NCI-H2171 treated with DMSO at 0.1 percent for 48 hours (cell line): ENCODE measurements around the gene SP6.

ENCODE experiments used
- DNase-seq: peaks from one replicate; lab custom pipeline; 2025; lab: John Stamatoyannopoulos, UW

SP6 gene

DNA sequence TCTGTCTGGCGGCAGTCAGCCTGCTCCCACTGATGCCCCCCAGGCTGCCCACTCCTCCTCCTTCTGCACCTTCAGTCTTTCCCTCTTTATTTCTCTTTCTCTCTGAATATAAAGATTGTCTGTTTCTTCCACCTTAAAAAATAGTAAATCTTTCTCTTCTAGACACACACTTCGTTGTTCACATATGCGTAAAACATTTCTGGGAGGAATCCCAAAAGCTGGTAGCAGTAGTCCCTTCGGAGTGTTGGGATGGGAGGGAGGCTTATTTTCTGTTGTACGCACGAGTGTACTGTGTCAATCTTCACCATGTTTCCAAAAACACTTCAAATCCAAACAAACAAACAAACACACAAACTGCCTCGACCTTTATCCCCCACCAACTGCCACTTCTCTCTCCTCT is 39.3 kb downstream of the SP6 start:
- DNase-seq: no peak

DNA sequence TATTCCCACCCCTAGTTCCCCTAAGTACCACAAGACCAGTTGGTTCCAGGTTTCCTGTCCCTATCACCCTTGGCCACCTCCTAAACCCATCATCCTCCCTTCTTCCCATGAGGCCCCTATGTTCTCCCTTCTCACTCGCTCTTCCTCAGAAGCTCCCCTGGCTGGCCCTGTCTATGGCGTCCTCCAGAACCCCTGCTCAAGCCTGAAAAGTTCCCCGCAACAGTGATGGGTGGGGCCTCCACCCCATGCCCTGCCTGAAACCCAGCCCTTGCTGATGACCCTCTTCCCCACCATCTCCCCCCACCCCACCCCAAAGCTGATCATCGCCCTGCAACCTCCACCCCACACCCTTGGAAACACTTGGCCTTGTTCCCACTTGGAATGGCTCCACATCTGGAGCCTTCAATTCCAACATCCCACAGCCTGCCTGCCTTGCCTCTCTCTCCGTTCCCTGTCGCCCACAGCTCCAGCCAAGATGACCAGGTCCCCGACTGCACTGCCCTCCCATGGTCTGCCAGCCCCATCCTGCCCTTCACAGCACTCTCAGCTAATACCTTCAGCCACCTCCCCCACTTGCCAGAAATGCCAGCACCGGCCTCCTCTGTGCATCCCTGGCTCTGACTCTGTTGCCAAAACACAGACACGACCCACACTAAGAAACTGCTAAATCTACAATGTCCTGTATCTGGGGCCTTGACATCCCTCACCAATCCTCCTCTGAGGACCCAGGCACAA is 39.9 kb downstream of the SP6 start:
- DNase-seq: no peak

DNA sequence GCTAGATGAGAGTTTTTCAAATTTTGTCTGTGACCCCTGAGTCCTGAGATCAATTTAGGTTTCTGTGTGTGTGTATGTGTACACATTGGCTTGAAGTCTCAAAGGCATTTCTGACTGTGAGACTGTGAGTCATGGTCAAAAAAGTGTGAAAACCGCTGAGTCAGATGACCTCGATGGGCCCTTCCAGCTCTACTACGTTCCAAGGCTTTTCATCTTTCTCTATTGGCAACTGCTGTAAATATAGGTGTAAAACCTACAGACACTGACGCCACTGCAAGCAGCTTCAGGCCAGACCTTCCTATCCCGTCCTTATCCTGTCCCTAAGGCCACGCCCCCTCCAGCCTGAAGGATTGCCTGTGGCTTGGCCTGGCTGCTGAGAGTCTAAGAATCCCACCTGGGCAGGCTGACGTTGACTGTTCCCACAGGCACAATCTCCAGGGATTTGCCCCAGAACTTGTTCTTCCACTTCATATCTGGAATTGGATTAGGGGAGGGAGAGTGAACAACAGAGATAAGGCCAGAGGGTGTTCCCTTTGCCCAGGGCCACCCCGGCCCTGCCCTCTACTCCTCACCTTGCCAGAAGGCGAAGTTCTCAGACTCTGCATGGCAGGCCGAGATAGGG is 40.7 kb downstream of the SP6 start:
- no peak for DNase-seq

DNA sequence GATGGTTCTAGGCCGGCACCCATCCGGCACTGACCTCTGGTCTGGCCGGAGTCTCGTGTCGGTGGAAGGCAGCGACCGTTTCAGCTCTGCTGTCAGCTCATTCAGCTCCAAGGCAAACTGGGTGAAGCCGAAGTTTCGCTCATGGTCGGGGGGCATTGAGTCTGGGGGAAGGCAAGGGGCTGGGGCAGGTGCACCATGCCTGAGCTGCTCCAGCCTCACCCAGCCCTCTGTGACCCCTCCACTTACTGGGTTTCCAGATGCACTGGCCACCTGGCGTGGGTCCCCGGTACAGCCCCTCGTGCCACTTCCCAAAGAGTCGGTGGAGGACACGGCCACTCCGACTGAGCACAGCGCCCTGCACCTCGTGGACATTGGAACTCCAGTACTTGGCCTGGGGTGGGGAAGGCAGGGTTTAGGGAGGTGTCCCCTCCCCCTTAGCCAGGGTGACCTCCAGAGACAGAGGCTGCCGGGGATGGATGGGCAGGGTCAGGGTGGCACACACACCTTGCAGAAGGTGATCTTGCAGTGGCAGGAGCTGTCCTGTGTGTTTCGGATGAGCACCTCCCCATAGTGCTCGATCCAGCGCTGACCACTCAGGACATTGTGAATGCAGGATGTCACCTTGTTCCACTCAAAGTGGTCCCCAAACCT is 42.0 kb downstream of the SP6 start:
- no peak for DNase-seq

DNA sequence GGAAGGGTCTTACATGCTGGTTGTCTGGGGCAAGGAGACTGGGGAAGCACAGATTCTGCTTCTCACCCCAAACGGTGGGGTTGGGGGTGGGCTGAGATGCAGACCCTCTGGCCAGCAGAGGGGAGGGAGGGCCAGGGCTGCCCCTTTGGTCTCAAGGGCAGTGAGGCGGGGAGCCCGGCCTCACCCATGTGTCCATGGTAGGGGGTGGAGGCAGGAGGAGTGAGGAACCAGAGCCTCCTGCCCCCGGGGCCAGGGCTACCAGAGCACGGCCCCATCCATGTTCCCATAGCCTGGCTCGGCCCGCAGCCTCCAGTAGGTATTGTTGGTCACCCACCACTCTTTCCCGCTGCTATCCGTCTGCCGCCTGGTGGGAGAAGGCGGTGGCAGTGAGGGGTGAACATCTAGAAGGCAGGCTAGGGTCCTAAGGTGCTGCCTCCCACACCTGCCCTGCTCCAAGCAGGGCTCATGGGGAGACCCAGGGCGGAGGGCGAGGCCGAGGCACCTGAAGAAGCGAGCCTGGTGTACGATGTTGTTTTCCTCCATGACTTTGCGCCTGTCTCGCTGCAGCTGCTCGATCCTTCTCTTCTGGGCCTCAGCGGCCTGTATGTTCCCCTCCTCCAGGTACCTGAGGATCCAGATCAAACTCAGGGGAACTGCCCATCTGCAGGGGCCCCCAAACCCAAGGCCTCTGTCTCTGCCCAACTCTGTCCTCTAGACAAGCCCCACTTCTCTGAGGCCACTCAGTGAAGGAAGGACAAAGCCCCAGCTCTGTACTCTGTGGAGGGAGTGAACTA is 42.7 kb downstream of the SP6 start:
- DNase-seq: no peak

DNA sequence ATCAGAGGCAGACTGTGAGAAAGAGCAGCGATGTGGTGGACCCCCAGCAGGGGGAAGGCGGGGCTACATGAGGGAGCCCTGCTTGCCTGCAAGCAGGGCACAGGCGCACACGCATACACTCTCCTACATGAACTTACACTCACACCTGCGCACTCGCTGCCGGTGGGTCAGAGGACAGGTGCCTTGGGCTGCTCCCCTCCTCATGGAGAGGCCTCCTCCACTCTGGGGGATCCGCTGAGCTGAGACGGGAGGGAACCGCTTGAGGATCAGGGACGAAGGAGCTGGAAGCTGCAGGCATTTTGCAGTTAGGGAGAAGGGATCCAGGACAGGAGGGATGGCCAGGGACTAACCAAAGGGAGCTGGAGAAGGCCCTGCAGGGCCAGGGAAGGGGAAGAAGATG is 43.5 kb downstream of the SP6 start:
- DNase-seq: no peak

DNA sequence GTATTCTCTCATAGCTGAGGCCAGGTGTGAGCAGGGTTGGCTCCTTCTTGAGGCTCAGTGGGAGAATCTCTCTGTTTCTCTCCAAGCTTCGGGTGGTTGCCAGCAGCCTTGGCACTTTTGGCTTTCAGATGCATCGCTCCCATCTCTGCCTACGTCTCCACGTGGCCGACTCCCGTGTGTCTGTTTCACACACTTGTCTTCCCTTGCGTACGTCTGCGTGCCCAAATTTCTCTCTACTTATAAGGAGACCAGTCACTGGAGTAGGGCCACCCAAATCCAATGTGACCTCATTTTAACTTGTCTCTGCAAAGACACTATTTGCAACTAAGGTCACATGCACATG is 44.1 kb downstream of the SP6 start:
- no peak for DNase-seq

DNA sequence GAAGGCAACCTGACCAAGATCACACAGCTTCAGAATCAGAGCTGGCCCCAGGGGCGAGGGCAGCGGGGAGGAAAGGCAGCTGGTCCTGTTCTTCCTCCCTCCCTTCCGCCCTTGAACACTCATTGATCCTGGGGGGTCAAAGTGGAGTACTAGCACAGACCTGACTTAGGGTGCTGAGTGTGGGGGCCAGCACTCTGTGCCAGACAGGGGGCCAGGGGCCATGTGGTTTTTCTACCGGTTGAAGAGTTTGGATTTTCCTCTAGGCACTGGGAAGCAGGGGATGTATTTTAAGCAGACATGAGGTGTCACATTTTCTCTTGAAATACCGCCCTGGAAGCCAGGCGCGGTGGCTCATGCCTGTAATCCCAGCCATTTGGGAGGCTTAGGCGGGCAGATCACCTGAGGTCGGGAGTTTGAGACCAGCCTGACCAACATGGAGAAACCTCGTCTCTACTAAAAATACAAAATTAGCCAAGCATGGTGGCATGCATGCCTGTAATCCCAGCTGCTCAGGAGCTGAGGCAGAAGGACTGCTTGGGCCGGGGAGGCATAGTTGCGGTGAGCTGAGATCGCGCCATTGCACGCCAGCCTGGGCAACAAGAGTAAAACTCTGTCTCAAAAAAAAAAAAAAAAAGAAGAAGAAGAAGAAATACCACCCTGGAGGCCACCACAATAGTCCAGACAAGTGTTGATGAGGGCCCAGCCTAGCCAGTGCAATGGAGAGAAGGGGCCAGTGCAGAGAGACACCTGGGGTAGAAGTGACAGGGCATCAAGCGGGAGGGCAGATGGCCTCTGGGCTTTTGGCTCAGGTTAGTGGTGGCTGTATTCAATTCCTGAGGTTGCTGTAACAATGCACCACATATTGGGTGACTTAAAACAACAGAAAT is 44.7 kb downstream of the SP6 start:
- DNase-seq: no peak

DNA sequence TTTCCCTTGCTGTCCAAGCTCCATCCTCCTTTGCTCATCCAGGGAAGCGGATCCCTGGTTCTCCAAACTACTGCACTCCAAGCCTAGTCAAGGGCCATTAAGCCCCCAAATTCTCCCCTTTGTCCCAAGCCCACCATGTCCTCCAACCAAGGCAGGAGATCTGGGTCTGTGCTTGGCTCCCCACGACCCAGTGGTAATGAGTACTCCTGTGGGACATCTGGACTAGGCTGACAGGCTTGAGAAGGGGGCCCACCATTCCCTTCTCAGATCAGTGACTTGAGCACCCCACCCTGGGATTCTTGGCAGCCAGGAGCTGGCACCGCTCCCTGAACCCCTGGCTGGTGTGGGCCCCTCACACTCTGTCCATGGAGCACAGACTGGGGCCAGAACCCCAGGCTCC is 46.5 kb downstream of the SP6 start:
- DNase-seq: no peak

DNA sequence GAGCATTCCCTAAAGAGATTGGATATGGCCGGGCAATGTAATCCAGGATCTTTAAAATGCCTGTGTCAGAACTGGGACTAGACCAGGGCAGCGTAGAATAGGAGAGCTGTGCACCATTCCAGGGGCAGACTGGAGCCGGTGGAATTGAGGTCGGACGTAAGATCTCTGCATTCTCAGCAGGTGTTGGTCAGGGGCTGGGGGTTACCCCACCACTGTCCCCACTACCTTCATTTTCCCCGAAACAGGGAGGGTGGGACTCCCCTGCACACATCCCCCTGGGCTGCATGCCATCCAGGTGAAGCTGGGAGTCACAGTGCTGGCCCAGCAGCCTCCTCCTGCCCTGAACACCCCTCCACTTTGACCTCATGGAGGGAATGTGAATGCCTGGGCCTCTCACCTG is 47.2 kb downstream of the SP6 start:
- no peak for DNase-seq

DNA sequence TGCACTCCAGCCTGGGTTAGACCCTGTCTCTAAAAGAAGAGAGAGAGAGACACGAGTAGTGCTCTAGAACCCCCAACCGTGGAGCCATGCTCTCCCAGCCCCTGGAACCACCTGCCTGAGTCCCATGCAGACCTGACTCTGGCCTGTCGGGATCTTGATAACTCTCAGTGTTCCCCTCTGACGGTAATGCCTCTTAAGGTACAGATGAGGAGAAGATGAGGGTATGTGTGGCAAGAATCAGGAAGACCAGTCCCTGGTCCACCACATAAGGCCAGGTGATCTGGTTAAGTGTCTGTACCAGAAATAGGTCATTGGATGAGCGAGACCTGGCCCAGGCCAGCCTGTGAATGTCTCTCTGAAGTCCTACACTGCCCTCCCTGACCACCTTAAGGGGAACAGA is 47.8 kb downstream of the SP6 start:
- no peak for DNase-seq

DNA sequence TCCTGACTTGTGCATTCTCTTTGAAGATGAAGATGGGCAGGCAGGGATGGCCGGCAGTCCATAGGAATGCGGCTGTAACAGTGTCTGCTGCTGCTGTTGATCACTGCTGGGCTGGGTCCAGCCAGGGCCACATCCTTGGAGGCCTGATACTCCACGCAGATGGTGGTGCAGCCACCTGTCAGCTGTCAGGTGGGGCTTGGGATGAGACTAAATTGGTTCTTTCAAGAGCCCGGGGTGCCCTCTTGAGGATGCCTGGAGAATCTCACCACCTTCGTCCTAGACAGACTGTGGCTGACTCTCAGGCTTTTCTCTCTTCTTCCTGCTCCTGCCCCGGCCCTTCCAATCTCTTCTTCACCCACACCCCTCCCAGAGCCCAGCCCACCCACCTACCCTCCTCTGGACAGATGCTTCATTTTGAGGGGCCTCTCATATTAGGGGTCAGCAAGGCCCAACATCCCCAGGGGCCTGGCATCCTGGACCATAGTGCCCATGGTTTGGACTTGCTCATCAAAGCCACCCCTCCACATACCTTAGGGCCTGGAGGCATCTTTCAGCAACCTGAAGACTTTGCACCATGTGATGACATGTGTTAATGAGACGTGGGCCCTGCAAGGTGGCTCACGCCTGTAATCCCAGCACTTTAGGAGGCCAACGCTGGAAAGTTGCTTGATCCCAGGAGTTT is 48.5 kb downstream of the SP6 start:
- DNase-seq: peak; percentile 83

DNA sequence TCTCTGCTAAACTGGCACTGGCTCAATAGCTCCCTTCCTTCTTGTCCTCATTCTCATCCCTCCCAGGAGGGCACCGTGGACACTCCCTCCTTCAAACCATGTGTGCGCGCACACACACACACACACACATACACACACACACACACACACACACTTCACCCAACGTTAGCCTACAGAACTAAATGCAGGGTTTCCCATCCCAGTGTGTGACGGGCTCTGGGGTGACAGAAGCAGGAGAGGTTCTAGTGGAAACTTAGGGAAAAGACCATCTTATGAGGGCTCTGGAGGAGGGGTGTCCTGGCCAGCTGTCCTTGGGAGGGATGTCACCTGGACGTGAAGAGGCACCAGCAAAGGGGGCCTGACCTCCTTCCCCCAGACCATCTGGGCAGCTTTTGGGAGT is 49.1 kb downstream of the SP6 start:
- DNase-seq: no peak

DNA sequence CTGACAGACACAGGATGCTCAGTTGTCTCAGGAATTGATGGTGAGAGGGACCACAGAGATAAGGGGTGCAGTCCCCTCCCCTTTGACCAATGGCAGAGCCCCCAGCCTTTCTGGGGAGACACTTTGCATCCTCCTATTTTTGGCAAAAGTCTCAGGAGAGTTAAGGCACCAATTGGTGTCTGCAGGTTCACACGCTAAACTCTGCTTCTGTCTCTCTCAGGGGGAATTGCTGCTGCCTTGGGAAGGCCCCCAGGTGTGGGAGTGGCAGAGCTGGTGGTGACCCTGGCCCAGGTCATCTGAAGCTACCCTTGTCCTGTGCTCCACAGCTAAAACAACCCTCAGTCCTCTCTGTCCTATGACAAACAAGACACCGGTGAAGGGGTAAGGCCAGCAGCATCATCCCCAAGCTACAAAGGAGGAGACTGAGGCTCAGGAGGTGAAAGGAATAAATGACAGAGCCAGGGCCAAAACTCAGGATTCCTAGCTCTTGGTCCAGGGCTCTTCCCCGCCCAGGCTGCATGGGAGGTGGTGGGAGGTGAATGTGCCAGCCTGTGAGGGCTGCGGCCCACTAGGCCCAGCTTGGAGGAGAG is 49.7 kb downstream of the SP6 start:
- DNase-seq: no peak

DNA sequence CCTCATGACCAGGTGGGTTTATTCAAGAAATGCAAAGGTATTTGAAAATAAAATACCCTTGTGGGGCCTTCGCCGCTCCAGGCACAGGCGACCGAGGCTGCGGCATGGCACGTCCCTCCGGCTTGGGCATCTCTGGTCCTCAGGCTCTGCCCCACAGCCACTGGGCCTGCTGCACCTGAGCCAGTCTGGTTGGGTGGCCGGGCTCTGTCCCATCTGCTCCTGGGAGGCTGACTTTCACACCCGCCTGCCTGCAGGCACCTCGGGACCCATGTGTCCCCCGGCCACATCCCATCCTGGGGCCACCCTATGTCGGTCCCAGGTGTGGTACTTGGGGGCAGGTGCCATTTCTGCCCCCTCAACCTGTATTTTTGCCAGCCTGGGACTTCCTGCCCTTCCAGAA is 50.3 kb downstream of the SP6 start:
- no peak for DNase-seq

DNA sequence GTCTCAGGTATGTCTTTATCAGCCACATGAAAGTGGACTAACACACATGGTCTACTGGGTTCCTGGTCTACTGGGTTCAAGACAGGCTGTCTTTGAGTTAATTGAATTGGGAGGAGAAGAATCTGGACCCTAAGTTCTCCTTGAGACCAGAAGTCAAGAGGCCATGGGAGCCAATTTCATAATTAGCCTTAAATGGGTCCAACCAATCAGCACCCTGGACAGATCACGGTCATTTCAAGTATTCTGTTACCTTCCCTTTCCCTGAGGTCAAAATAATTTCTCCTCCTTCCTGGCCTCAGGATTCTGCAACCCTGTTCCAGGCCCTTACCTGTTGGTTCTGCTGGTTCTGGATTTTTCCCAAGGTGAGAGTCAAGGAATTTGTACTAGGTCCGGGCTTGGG is 53.2 kb downstream of the SP6 start:
- DNase-seq: no peak
